Sigmoid colon (tissue), 4 donors: ENCODE results near the gene HNRNPL.

ENCODE experiments used
- EP300 ChIP-seq, 4 donors: sonication (generic); formaldehyde crosslinking; IDR thresholded peaks; one replicate each; pipeline ENCODE4 v1.6.1; 2017; ENCODE audit warnings: antibody characterized with exemption in 4 of 4
- TF ChIP-seq, protein P1 (sequence below), 4 experiments: fragments of 450-650 bp in 3 of 4; fragments of 200-600 bp in 1 of 4; IDR thresholded peaks; one replicate each; pipeline ENCODE4 v1.5.1; 2016 to 2019; ENCODE audit warnings: antibody characterized with exemption in 4 of 4, mild to moderate bottlenecking in 3 of 4, moderate library complexity in 2 of 4

DNA sequence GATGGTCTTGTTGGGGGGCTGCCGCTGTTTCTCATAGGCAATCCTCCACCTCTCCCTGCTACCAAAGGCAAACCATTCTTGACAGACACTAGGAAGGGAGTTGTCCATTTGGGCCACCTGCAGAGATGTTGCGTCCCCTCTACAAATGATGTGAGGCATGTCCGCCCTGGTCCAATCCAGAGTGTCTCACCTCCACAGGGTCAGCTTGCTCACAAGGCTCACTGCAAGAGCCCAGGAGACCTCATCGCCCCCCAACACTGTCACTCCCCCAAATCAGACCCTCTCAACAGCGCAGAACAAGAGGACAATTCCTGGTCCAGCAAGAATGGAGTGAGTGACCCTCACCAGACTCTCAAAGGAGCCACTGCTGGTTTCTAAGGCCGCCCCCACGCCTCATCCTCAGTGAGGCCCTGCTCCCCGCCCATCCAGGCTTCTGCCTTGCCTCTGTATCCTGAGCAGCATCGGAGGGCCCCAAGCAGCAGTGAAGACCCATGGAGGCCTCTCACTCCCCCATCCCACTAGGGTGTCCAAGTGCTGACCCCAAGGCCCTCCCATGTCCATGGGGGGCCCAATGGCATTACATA, 6.5 kb downstream of the HNRNPL start:
- no peak for TF ChIP-seq EP300 (IDR thresholded peaks at IDR 0.05)
- TF ChIP-seq, protein P1, sequence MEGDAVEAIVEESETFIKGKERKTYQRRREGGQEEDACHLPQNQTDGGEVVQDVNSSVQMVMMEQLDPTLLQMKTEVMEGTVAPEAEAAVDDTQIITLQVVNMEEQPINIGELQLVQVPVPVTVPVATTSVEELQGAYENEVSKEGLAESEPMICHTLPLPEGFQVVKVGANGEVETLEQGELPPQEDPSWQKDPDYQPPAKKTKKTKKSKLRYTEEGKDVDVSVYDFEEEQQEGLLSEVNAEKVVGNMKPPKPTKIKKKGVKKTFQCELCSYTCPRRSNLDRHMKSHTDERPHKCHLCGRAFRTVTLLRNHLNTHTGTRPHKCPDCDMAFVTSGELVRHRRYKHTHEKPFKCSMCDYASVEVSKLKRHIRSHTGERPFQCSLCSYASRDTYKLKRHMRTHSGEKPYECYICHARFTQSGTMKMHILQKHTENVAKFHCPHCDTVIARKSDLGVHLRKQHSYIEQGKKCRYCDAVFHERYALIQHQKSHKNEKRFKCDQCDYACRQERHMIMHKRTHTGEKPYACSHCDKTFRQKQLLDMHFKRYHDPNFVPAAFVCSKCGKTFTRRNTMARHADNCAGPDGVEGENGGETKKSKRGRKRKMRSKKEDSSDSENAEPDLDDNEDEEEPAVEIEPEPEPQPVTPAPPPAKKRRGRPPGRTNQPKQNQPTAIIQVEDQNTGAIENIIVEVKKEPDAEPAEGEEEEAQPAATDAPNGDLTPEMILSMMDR (IDR thresholded peaks at IDR 0.05): no peak
